Gastroesophageal sphincter (tissue), 3 donors: Measurements from ENCODE around the gene FPR3.

ENCODE experiments used
- EP300 ChIP-seq: sonication (generic); formaldehyde crosslinking; IDR thresholded peaks from one replicate; pipeline ENCODE4 v1.6.1; 2017; ENCODE audit warnings: antibody characterized with exemption, mild to moderate bottlenecking
- POLR2A ChIP-seq, 2 donors: fragments of 450-650 bp; IDR thresholded peaks; one replicate each; pipeline ENCODE4 v1.6.1; 2017; ENCODE audit warnings: antibody characterized with exemption in 2 of 2, mild to moderate bottlenecking in 2 of 2, moderate library complexity in 1 of 2
- TF ChIP-seq, protein P1 (sequence below), 4 experiments: fragments of 200-600 bp in 2 of 4; fragments of 450-650 bp in 2 of 4; sonication (generic) in 1 of 4; IDR thresholded peaks; one replicate each; pipeline ENCODE4 v1.5.1; 2017 to 2019; ENCODE audit warnings: antibody characterized with exemption in 4 of 4, mild to moderate bottlenecking in 2 of 4, moderate library complexity in 2 of 4

DNA sequence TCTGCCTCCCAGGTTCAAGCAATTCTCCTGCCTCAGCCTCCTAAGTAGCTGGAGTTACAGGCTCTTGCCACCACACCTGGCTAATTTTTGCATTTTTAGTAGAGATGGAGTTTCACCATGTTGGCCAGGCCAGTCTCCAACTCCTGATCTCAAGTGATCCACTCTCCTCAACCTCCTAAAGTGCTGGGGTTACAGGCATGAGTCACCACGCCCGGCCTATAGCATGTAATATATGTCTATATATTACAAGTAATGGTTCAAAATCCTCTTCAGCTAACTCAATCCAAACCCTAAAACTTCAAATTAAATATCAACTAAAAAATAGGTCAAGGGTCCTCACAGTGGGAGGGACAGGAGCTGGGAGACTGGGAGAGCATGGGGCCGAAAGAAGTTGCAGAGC is 28.0 kb downstream of the FPR3 start:
- TF ChIP-seq EP300 (no peak), POLR2A (IDR thresholded peaks at IDR 0.05) (no peak)
- TF ChIP-seq, protein P1, sequence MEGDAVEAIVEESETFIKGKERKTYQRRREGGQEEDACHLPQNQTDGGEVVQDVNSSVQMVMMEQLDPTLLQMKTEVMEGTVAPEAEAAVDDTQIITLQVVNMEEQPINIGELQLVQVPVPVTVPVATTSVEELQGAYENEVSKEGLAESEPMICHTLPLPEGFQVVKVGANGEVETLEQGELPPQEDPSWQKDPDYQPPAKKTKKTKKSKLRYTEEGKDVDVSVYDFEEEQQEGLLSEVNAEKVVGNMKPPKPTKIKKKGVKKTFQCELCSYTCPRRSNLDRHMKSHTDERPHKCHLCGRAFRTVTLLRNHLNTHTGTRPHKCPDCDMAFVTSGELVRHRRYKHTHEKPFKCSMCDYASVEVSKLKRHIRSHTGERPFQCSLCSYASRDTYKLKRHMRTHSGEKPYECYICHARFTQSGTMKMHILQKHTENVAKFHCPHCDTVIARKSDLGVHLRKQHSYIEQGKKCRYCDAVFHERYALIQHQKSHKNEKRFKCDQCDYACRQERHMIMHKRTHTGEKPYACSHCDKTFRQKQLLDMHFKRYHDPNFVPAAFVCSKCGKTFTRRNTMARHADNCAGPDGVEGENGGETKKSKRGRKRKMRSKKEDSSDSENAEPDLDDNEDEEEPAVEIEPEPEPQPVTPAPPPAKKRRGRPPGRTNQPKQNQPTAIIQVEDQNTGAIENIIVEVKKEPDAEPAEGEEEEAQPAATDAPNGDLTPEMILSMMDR (IDR thresholded peaks at IDR 0.05) = no peak
